Lower leg skin (tissue), 3 donors: Measurements from ENCODE around the gene WDR20.

Source experiments
- CTCF ChIP-seq, 3 donors: fragments of 450-650 bp; IDR thresholded peaks; one replicate each; pipeline ENCODE4 v1.5.1; 2016; ENCODE audit warnings: antibody characterized with exemption in 3 of 3, mild to moderate bottlenecking in 3 of 3, moderate library complexity in 2 of 3
- POLR2A ChIP-seq, 2 donors: fragments of 450-650 bp; IDR thresholded peaks; one replicate each; pipeline ENCODE4 v1.6.1; 2016 to 2017; ENCODE audit warnings: antibody characterized with exemption in 2 of 2, mild to moderate bottlenecking in 1 of 2, moderate library complexity in 1 of 2

GRCh38 chr14:102140750-102141145 is 1.1 kb downstream of the WDR20 start:
- TF ChIP-seq CTCF (IDR thresholded peaks at IDR 0.05) (no peak), POLR2A (IDR thresholded peaks at IDR 0.05) (no peak)
